Measurements from ENCODE around the gene CUL9. TPM values are rescaled to one million over a fixed set of nuclear protein-coding genes. Genes with fewer than 3 reads are reported as not detected.
A peak's percentile ranks its signal among the peaks of the same experiment; 100 is the strongest.

Gene CUL9
- total RNA-seq, 4 donors from 2014 or later: 26.2 to 50.9 (median 32.5) TPM

DNA sequence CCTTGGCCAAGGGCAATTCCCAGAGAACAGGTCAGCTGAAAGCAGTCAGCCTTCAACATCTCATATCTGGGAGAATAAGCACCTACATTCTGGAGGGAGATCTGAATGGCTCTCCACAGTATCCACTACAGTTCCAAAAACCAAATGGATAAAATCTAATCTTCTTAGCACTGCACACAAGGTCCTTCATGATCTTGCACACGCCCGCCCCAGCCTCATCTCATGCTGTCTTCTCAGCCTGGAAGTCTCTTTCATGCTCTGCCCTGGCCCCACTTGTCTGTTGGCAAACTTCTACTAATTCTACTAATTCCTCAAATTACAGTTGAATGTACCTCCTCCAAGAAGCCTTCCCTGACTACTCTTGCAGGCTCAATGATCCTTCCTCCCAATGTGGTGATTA, 59.5 kb downstream of the CUL9 start:
- Histone ChIP-seq H3K27me3 (peaks cover 0 to 95% (median 4%) of the 10 kb centered on the region in 4 donors), H3K36me3 (no peaks in the 10 kb centered on the region), H3K9me3 (no peaks in the 10 kb centered on the region), H3K4me3 (no peak overlapping the region), H3K4me1 (peaks cover 0 to 1% (median 0%) of the 10 kb centered on the region in 3 donors), H3K27ac (no peak overlapping the region)
- DNase-seq: no peak
- intact Hi-C loops (cut with DNase I): no loop called here
- TF ChIP-seq, protein P1, sequence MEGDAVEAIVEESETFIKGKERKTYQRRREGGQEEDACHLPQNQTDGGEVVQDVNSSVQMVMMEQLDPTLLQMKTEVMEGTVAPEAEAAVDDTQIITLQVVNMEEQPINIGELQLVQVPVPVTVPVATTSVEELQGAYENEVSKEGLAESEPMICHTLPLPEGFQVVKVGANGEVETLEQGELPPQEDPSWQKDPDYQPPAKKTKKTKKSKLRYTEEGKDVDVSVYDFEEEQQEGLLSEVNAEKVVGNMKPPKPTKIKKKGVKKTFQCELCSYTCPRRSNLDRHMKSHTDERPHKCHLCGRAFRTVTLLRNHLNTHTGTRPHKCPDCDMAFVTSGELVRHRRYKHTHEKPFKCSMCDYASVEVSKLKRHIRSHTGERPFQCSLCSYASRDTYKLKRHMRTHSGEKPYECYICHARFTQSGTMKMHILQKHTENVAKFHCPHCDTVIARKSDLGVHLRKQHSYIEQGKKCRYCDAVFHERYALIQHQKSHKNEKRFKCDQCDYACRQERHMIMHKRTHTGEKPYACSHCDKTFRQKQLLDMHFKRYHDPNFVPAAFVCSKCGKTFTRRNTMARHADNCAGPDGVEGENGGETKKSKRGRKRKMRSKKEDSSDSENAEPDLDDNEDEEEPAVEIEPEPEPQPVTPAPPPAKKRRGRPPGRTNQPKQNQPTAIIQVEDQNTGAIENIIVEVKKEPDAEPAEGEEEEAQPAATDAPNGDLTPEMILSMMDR (IDR thresholded peaks at IDR 0.05): no peak
- no peak for TF ChIP-seq POLR2A (IDR thresholded peaks at IDR 0.05)
- WGBS, 2 donors: 96 to 100% methylated on average over 2 of the region's 2 CpGs

DNA sequence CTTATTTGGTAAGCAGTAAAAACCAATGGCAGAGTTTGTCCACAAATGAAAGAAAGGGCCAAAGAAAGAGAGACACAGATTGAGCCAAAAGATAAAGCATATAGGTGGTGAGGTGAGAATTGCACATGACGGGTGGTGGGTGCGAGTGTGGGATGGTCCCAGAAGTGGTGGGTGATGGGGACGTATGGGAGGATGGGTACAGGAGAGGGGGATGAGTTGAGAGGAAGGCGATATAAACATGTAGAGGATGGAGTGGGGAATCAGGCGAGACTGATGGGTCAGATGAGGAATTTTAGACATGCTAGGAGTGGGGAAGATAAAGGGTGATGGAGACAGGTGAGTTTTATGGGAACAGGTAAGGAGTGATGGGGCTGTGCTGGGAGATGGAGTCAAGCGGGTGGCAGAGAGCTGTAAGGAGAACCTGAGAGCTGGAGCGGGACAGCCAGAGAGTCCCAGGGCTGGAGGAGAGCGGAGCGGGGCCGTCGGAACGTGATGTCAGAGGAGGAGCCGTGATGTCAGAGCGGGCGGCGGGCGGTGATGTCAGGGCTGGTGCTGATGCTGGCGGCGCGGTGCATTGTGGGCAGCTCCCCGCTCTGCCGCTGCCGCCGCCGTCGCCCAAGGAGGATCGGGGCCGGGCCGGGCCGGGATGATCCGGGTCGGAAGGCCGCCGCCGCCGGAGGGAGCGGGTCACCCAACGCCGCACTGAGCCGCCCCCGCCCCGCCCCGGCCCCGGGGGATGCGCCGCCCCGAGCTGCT, 61.1 kb downstream of the CUL9 start, which contains the start of gene TTBK1:
Gene TTBK1, plus strand, starts transcription at position 574 of the 756 bp plus-strand sequence. CDS start 3,180 bp downstream, outside the sequence.
- Histone ChIP-seq H3K4me3 (peak within 1 kb of the TSS in 1 of 4 donors; percentile 8), H3K36me3 (no peaks in the 10 kb centered on the region), H3K27ac (no peak within 1 kb of the TSS), H3K4me1 (peaks cover 5 to 18% (median 11%) of the 10 kb centered on the region in 3 donors), H3K27me3 (peaks cover 0 to 86% (median 4%) of the 10 kb centered on the region in 4 donors), H3K9me3 (no peaks in the 10 kb centered on the region)
- TF ChIP-seq POLR2A (IDR thresholded peaks at IDR 0.05): no peak
- TF ChIP-seq, protein P1 (IDR thresholded peaks at IDR 0.05): no peak
- 22 to 25% methylated on average over 16 to 17 of the region's 47 CpGs for WGBS, 2 donors
- no peak for DNase-seq
- intact Hi-C loops (cut with DNase I): no loop called here

DNA sequence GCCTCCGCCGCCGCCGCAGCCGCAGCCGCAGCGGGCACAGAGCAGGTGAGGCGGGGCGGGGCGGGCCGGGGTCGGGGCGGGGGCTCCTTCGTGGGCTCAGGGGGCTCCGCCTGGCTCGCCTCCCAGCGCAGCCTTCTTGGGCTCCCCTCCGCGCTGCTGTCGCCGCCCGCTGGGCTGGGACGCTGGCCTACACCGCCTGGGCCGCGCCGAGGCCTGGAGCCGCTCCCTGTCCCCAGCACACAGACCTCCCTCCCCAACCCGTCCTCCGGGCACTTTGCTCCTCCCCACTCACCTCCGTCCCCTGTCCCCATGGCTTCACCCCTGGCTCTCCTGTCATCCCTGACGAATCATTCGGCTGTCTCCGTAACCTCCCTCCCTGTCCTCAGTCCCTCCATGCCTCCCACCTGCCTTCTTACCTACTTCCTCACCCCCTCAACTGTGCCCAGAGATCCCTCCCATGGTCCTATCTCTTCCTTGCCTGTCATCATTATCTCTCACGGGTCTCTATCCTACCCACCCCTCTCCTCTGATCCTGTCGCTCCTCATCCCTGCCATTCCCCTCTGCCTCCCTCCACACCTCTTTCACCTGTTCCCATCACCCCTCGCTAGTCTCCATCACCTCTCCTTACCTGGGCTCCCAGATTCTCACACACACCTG, 61.8 kb downstream of the CUL9 start:
- Histone ChIP-seq H3K36me3 (no peaks in the 10 kb centered on the region), H3K9me3 (no peaks in the 10 kb centered on the region), H3K4me3 (peak overlapping the region in 1 of 4 donors; percentile 8), H3K27ac (no peak overlapping the region), H3K27me3 (peaks cover 0 to 83% (median 4%) of the 10 kb centered on the region in 4 donors), H3K4me1 (peaks cover 5 to 18% (median 11%) of the 10 kb centered on the region in 3 donors)
- intact Hi-C loops (cut with DNase I): no loop called here
- no peak for TF ChIP-seq POLR2A (IDR thresholded peaks at IDR 0.05)
- TF ChIP-seq, protein P1 (IDR thresholded peaks at IDR 0.05): no peak
- no peak for DNase-seq
- WGBS, 2 donors: 35 to 50% methylated on average over 15 to 21 of the region's 37 CpGs

DNA sequence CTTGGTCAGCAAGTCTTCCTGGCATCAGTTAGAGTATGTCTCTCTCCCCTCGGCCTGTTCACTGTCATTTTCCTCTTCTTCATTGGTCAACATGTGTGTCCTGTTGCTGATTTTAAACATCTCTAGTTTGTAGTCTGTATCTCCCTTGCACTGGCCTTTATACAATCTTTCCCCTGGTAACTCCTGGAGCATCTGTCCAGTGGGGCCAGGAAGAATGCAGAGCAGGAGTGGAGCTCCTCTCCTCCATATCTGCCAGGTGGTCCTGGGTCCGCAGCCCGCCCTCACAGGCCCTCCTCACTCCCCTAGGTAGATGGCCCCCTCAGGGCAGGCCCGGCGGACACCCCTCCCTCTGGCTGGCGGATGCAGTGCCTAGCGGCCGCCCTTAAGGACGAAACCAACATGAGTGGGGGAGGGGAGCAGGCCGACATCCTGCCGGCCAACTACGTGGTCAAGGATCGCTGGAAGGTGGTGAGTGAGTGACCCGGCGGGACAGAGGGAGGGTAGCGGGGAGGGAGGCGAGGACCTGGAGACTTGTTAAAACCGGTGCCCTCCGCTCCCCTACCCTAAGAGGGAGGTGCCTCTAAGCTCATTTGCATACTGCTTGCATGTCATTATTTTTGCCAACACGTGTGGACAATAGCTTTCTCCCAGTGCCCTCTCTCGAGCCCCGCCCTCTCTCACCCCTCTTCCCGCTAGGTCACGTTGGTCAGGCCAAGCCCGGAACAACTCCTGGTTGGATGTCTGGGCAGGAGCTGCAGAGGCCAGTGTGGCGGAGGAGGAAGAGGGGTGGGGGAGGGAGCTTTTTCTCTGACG, 64.5 kb downstream of the CUL9 start:
- DNase-seq: no peak
- peaks cover 0 to 70% (median 4%) of the 10 kb centered on the region in 4 donors for H3K27me3 ChIP-seq
- TF ChIP-seq, protein P1 (IDR thresholded peaks at IDR 0.05): no peak
- TF ChIP-seq POLR2A (IDR thresholded peaks at IDR 0.05): no peak
- H3K9me3 ChIP-seq: no peaks in the 10 kb centered on the region
- H3K4me3 ChIP-seq: peak overlapping the region; percentile 6 to 65 (median 44)
- no peaks in the 10 kb centered on the region for H3K36me3 ChIP-seq
- H3K4me1 ChIP-seq: peaks cover 5 to 23% (median 11%) of the 10 kb centered on the region in 3 donors
- peak overlapping the region in 1 of 4 donors; percentile 7 for H3K27ac ChIP-seq
- 24 to 25% methylated on average over 14 to 15 of the region's 27 CpGs for WGBS, 2 donors
- intact Hi-C loops (cut with DNase I): no loop called here

Measured in esophagus squamous epithelium (tissue), 5 donors.